Measurements from ENCODE around the gene CENPP.
A peak's percentile ranks its signal among the peaks of the same experiment; 100 is the strongest.

The CENPP gene

DNA sequence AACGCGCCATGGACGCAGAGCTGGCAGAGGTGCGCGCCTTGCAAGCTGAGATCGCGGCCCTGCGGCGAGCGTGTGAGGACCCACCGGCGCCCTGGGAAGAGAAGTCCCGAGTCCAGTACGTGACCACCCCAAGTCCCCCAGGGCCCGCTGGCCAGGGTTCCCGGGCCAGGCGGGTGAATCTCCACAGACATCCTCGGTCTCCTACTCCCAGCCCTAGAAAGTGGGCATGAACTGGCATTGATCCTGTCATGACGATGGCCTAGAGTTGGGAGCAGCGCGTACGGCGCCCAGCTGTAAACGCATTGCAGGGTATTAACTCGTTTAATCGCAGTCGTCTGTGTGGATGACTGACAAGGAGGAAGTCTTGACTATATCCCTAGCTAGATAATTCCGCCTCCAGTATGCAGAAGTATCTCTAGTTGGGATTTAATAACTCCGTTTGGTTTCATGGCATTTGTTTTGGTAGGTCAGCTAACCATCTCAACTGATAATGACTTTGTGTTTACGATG, 293 bp downstream of the CENPP start:
- H3K9me3 ChIP-seq (ENCODE audit: low read length) = no peaks in the 10 kb centered on the region
- peak overlapping the region; percentile 98 for H2AFZ ChIP-seq (ENCODE audit: low read depth, low read length)
- peak overlapping the region; percentile 88 for H3K4me3 ChIP-seq (ENCODE audit: low read length)
- peaks cover 21% of the 10 kb centered on the region for H3K4me1 ChIP-seq (ENCODE audit: insufficient read depth, low read length)
- peaks cover 21% of the 10 kb centered on the region for H3K36me3 ChIP-seq (ENCODE audit: insufficient read depth, low read length)
- H3K27me3 ChIP-seq (ENCODE audit: insufficient read depth, low read length) = no peaks in the 10 kb centered on the region

DNA sequence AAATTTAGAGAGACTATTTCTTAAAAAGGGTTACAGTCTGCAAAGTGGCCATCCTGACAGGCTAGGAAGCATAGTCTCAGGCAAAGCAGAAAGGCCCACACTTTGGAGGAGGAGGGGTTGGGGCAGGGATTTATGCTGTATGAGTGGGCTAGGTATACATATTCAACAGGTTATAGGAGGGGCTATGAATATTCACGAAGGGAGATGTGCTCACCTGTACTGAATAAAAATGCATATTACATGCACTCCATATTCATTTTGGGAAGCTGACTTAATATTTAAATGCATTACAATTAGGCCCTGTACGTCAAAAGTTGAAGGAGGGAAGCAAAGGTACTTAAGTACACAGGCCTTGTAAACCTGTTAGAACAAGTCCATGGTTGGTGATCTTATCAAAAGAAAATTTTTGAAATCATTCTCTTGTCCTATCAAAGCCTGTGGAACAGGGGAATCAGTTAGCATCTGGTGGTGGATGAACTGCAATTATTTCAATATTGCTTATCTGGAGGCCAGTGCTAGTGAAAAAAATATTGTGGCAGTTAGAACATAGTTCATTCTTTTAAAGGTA, 1.6 kb downstream of the CENPP start:
- H3K4me1 ChIP-seq (ENCODE audit: insufficient read depth, low read length) = peaks cover 21% of the 10 kb centered on the region
- no peak overlapping the region for H2AFZ ChIP-seq (ENCODE audit: low read depth, low read length)
- no peaks in the 10 kb centered on the region for H3K27me3 ChIP-seq (ENCODE audit: insufficient read depth, low read length)
- no peak overlapping the region for H3K4me3 ChIP-seq (ENCODE audit: low read length)
- peaks cover 9% of the 10 kb centered on the region for H3K36me3 ChIP-seq (ENCODE audit: insufficient read depth, low read length)
- no peaks in the 10 kb centered on the region for H3K9me3 ChIP-seq (ENCODE audit: low read length)

DNA sequence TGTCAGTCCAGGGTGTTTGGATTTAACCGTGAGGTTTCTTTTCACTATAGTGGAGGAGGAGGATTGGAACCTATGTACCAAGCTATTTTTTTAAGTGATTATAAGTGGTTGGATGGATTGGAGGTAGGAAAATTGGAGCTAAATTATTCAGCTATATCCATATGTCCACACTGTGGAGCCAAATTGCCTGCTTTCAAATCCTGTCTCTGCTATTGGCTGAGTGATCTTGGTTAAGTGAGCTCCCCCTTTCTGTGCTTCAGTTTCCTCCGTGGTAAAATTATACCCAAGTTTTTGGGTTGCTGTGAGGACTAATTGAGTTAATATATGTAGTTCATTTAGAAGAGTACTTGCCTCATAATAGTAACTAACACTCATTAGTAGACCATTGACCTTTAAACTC, 2.5 kb downstream of the CENPP start:
- no peak overlapping the region for H2AFZ ChIP-seq (ENCODE audit: low read depth, low read length)
- no peaks in the 10 kb centered on the region for H3K9me3 ChIP-seq (ENCODE audit: low read length)
- H3K4me3 ChIP-seq (ENCODE audit: low read length) = no peak overlapping the region
- peaks cover 21% of the 10 kb centered on the region for H3K4me1 ChIP-seq (ENCODE audit: insufficient read depth, low read length)
- H3K36me3 ChIP-seq (ENCODE audit: insufficient read depth, low read length) = peaks cover under 1% of the 10 kb centered on the region
- H3K27me3 ChIP-seq (ENCODE audit: insufficient read depth, low read length) = no peaks in the 10 kb centered on the region

DNA sequence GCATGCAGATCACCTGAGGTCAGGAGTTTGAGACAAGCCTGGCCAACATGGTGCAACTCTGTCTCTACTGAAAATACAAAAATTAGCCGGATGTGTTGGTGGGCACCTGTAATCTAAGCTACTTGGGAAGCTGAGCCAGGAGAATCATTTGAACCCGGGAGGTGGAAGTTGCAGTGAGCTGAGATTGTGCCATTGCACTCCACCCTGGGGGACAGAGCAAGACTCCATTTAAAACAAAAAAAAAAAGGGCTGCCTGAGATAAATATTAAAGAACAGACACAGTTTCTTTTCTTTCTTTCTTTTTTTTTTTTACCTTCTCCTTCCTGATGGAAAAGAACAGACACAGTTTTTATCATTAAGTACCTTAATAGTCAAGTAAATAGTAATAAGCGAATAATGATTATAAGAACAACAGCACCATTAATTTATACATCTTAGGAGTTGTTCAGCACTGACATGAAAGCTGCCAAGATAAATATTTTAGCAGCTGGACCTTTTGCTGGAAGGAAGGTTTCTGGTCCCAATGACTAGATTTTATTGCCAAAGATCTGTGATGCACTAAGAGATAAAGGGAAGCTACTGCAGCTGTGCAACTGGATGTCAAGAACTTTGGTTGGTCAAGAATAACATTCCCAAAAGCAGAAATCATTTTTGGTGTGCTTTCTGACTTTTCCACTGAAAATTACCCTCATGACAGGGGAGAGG, 7.0 kb downstream of the CENPP start:
- Histone ChIP-seq H3K4me3 (ENCODE audit: low read length) (no peak overlapping the region), H2AFZ (ENCODE audit: low read depth, low read length) (no peak overlapping the region), H3K36me3 (ENCODE audit: insufficient read depth, low read length) (no peaks in the 10 kb centered on the region), H3K4me1 (ENCODE audit: insufficient read depth, low read length) (no peaks in the 10 kb centered on the region), H3K27me3 (ENCODE audit: insufficient read depth, low read length) (no peaks in the 10 kb centered on the region), H3K9me3 (ENCODE audit: low read length) (no peaks in the 10 kb centered on the region)

DNA sequence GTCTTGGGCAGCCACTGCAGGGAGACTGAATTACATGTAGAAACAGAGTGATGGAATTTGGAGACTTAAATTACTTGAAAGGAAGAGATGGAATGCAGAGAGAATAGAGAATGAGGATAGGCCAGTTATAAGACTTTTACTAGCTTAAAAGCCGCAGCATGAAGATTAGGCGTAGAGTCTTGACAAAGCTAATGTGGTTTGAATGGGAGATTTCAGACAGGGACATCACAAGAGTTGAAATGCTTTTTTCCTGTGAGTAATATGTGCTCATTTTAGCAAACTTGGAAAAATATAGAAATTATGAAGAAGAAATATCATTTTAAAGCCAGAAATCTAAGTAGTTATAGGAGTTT, 7.5 kb downstream of the CENPP start:
- Histone ChIP-seq H3K36me3 (ENCODE audit: insufficient read depth, low read length) (no peaks in the 10 kb centered on the region), H3K4me1 (ENCODE audit: insufficient read depth, low read length) (no peaks in the 10 kb centered on the region), H3K9me3 (ENCODE audit: low read length) (no peaks in the 10 kb centered on the region), H2AFZ (ENCODE audit: low read depth, low read length) (no peak overlapping the region), H3K4me3 (ENCODE audit: low read length) (no peak overlapping the region), H3K27me3 (ENCODE audit: insufficient read depth, low read length) (no peaks in the 10 kb centered on the region)

DNA sequence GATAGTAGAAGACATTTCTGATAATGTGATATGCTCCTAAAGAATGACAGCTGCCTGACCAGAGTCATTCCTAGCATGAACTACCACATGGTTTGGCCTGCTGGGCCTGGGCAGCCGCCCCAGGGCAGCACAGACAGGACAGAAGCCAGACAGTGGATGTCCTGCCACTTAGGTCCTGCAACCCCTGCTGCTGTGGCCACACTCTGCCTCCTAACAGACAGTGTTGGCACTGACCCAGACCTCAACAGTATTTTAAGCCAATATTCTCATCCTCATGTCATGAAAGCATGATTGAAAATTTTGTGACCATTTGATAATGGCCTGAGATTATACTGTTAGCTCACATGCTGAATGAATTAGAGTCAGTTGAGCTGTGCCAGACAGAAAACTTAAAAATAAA, 15.8 kb downstream of the CENPP start:
- no peak overlapping the region for H3K4me3 ChIP-seq (ENCODE audit: low read length)

DNA sequence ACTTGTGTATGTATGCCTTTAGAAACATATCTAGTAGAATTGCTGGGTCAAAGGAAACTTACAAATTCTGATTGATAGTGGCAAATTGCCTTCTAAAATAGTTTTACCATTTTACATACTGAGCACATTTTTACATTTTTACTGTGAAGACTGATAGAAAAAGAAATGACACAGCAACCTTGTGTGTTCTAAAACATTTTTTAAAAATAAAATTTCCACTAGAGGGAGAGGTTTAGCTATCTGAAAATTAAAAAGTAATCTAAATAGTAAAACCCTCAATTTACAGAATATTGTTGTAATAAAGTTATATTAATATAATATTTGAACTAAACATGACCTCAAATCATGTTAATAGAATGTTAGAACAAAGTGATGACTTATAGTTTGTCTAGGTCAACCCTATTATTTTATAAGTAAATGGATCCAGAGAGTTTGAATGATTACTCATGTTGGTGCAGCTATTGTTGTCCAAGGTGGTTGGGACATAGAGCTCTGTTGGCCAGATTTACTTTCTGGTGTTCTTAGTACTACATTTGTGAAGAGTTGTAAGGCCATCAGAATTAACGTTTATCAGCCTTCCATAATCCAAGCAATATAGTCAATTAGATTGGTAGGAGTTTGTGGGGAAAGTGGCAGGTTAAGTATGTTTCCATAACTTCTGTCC, 17.2 kb downstream of the CENPP start:
- Histone ChIP-seq H3K4me3 (ENCODE audit: low read length) (no peak overlapping the region), H2AFZ (ENCODE audit: low read depth, low read length) (no peak overlapping the region), H3K36me3 (ENCODE audit: insufficient read depth, low read length) (no peaks in the 10 kb centered on the region), H3K4me1 (ENCODE audit: insufficient read depth, low read length) (no peaks in the 10 kb centered on the region), H3K9me3 (ENCODE audit: low read length) (no peaks in the 10 kb centered on the region), H3K27me3 (ENCODE audit: insufficient read depth, low read length) (no peaks in the 10 kb centered on the region)

More for the DNA sequence above, 15.8 kb downstream of the CENPP start:
- Histone ChIP-seq H3K36me3 (ENCODE audit: insufficient read depth, low read length) (no peaks in the 10 kb centered on the region), H3K27me3 (ENCODE audit: insufficient read depth, low read length) (no peaks in the 10 kb centered on the region), H3K9me3 (ENCODE audit: low read length) (no peaks in the 10 kb centered on the region), H3K4me1 (ENCODE audit: insufficient read depth, low read length) (no peaks in the 10 kb centered on the region), H2AFZ (ENCODE audit: low read depth, low read length) (no peak overlapping the region)

DNA sequence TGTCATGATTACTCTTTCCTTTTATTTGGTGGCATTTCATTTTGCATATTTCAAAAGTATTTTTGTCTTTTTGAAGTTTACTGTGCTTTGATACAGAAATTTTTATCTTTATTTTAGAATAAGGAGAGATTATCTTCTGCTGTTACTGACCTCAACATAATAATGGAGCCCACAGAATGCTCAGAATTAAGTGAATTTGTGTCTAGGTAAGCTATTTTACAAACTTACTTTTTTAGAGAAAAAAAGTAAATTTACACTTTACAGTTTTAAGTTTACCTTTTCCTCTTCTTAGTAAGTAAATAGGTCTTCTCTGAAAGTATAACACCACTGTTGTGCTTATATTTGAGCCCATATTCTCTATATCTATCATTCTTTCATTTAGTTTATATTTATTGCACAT, 19.8 kb downstream of the CENPP start:
- no peaks in the 10 kb centered on the region for H3K4me1 ChIP-seq (ENCODE audit: insufficient read depth, low read length)
- H2AFZ ChIP-seq (ENCODE audit: low read depth, low read length) = no peak overlapping the region

DNA sequence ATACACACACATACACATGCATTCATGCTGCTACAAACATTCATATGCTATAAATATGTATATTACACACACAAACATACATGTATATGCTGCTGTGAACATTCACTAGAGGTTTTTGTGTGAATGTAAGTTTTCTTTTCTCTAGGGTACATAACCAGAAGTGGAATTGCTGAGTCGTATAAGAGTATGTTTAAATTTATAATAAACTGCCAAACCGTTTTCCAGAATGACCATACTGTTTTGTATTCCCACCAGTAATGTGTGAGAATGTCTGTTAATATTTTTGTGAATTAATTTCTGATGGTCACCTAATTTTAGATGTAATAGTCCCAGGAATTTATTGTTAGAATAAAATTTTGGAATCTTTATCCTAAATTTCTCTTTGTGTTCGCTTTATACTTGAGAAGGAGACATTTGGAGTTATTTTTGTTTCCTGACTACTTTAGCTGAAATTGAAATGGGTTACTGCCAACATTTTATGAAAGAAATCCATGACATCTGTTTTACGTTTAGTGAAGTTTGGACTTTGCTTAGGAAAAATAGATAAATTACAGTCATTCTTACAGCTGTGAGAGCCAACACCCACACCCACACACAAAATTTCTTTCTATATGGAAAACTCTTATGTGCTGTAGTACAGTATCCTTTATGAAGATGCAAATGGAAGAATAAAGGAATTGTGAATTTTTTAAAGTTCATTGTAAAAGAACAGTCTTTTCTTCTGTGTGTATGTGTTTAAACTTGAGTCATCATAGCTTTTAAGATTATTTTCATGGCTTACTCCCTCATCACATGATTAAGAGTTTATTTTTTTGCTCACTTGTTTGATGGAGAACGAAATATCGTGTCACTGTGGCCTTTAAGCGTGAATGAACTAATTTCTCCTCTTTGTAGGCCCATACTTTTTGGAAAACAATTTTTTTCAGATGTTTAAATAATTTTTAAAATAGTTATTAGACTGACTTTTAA, 24.3 kb downstream of the CENPP start:
- Histone ChIP-seq H3K4me3 (ENCODE audit: low read length) (no peak overlapping the region), H3K36me3 (ENCODE audit: insufficient read depth, low read length) (no peaks in the 10 kb centered on the region), H3K4me1 (ENCODE audit: insufficient read depth, low read length) (no peaks in the 10 kb centered on the region), H2AFZ (ENCODE audit: low read depth, low read length) (no peak overlapping the region), H3K9me3 (ENCODE audit: low read length) (peaks cover 4% of the 10 kb centered on the region), H3K27me3 (ENCODE audit: insufficient read depth, low read length) (no peaks in the 10 kb centered on the region)

More for the DNA sequence above, 19.8 kb downstream of the CENPP start:
- H3K36me3 ChIP-seq (ENCODE audit: insufficient read depth, low read length) = no peaks in the 10 kb centered on the region
- H3K4me3 ChIP-seq (ENCODE audit: low read length) = no peak overlapping the region
- H3K27me3 ChIP-seq (ENCODE audit: insufficient read depth, low read length) = no peaks in the 10 kb centered on the region
- no peaks in the 10 kb centered on the region for H3K9me3 ChIP-seq (ENCODE audit: low read length)

DNA sequence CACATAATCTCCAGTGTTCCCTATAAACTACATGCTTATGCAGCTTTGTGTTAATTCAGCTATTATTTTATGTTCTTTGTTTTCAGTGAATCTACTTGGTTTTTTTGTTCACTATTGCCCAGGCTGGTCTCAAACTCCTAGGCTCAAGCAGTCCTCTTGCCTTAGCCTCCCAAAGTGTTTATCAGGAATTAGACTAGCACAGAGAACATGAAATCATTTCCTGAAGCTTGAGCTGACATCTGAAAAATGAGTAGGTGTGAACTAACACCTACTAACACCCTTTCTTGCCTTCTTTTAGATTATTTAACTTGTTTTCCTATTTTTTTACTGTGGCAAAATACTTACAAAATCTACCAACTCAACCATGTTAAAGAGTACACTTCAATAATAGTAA, 25.0 kb downstream of the CENPP start:
- H3K4me3 ChIP-seq (ENCODE audit: low read length) = no peak overlapping the region
- H3K4me1 ChIP-seq (ENCODE audit: insufficient read depth, low read length) = no peaks in the 10 kb centered on the region

DNA sequence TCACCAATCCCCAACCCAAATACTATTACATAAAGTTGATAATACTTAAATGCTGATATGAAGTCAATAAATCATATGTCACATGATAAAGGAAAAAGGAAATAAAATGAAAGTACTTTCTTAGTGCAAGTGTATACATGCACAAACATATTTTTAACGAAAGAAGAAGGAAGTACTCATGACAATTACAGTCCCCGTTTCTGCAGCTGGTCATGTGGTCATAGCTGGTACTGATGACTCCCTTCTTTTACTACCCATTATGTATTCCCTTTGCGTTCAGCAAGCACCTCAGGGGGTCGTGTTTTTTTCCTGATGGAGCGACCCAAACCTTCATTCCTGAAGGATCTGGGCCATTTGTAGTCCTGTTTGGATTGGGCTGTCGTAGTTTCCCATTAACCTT, 27.3 kb downstream of the CENPP start:
- Histone ChIP-seq H3K9me3 (ENCODE audit: low read length) (peaks cover 4% of the 10 kb centered on the region), H3K4me1 (ENCODE audit: insufficient read depth, low read length) (no peaks in the 10 kb centered on the region), H3K27me3 (ENCODE audit: insufficient read depth, low read length) (no peaks in the 10 kb centered on the region), H2AFZ (ENCODE audit: low read depth, low read length) (no peak overlapping the region), H3K4me3 (ENCODE audit: low read length) (no peak overlapping the region), H3K36me3 (ENCODE audit: insufficient read depth, low read length) (no peaks in the 10 kb centered on the region)

More for the DNA sequence above, 25.0 kb downstream of the CENPP start:
- Histone ChIP-seq H3K36me3 (ENCODE audit: insufficient read depth, low read length) (no peaks in the 10 kb centered on the region), H3K27me3 (ENCODE audit: insufficient read depth, low read length) (no peaks in the 10 kb centered on the region), H3K9me3 (ENCODE audit: low read length) (peaks cover 4% of the 10 kb centered on the region), H2AFZ (ENCODE audit: low read depth, low read length) (no peak overlapping the region)

DNA sequence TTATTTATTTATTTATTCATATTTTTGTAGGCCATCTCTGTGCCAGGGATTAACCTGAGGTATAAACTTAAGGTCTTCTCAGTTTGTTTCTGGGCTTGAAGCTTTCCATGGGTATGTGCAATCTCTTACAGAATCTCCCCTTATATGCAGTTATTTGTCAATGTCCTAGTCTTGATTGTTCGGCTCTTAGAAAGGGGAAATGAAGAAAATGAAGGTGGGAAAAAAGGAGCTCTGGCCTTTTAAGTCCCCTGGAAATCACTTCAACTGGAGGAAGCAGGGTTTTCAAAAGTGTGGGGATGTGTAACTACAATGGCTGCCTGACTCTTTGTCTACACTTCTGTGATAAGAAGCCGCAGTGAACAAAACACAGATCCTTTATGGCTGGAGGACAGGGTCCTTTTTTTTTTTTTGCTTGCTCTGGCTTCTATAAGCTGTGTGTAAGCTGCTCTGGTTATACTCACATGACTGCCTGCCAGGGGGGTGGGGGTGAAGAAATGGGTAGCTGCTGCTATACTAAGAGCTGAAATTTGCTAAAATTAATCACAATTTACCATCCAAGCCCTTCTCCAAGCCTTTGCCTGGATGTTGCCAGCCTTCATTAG, 33.7 kb downstream of the CENPP start:
- Histone ChIP-seq H2AFZ (ENCODE audit: low read depth, low read length) (peak overlapping the region; percentile 82), H3K9me3 (ENCODE audit: low read length) (no peaks in the 10 kb centered on the region), H3K27me3 (ENCODE audit: insufficient read depth, low read length) (no peaks in the 10 kb centered on the region), H3K36me3 (ENCODE audit: insufficient read depth, low read length) (no peaks in the 10 kb centered on the region), H3K4me1 (ENCODE audit: insufficient read depth, low read length) (peaks cover 6% of the 10 kb centered on the region), H3K4me3 (ENCODE audit: low read length) (no peak overlapping the region)
